Lower leg skin (tissue), 4 donors: ENCODE results near the gene ANKAR. TPM values are rescaled to one million over a fixed set of nuclear protein-coding genes. Genes with fewer than 3 reads are reported as not detected.

Experiments used
- DNase-seq, 2 donors: peaks; one replicate each; pipeline ENCODE4 v3.0.0-alpha.2; 2019; ENCODE audit warnings: low spot score in 2 of 2
- H3K4me3 ChIP-seq: fragments of 200-600 bp; sonication (generic); 2 replicates; pipeline ENCODE4 v1.5.1; 2017; ENCODE audit warnings: mild to moderate bottlenecking, low read depth; ENCODE audit not compliant: poor library complexity, severe bottlenecking
- CTCF ChIP-seq, 3 donors: fragments of 450-650 bp; IDR thresholded peaks; one replicate each; pipeline ENCODE4 v1.5.1; 2016; ENCODE audit warnings: antibody characterized with exemption in 3 of 3, mild to moderate bottlenecking in 3 of 3, moderate library complexity in 2 of 3
- POLR2A ChIP-seq, 2 donors: fragments of 450-650 bp; IDR thresholded peaks; one replicate each; pipeline ENCODE4 v1.6.1; 2016 to 2017; ENCODE audit warnings: antibody characterized with exemption in 2 of 2, mild to moderate bottlenecking in 1 of 2, moderate library complexity in 1 of 2
- WGBS, 2 donors: methylation state at CpG; one replicate each; pipeline ENCODE4 v1.1.5; 2018; 5-methylcytosine and 5-hydroxymethylcytosine counted together
- intact Hi-C: fragments of 100-400 bp; cut with DNase I; formaldehyde crosslinking; loops from one replicate; pipeline ENCODE4 v1.15.0; 2023; ENCODE audit warnings: low total_unique reads
- total RNA-seq, 4 donors: library from RNA; depleted of rRNA; stranded (reverse); fragments of >200 nt; gene quantifications; one replicate each; pipeline ENCODE4 v1.1.0, GENCODE V29; 2016

ANKAR gene
- total RNA-seq, 4 donors from 2014 or later = 0.42 to 5.4 (median 3.4) TPM

GRCh38 chr2:189629531-189630453 is 44.7 kb upstream of the ANKAR start:
- H3K4me3 ChIP-seq = no peak overlapping the region
- intact Hi-C loops = no loop called here
- DNase-seq = no peak
- TF ChIP-seq CTCF (IDR thresholded peaks at IDR 0.05) (no peak), POLR2A (IDR thresholded peaks at IDR 0.05) (no peak)
- WGBS, 2 donors = 60 to 66% methylated on average over 10 of the region's 10 CpGs

GRCh38 chr2:189631849-189632248 is 42.6 kb upstream of the ANKAR start:
- intact Hi-C loops = no loop called here

DNA sequence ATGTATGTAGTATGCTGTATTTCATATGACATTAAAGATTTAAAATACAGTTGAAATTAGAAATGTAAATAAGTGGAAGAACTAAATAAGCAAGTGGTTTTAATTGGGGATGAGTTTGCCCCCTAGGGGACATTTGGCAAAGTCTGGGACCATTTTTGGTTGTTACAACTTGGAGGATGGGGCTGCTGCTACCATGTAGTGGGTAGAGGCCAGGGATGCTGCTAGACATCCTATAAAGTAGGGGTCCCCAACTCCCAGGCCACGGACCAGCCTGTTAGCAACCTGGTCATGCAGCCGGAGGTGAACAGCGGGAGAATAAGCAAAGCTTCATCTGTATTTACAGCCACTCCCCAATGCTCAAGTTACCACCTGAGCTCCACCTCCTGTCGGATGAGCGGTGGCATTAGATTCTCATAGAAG is 41.1 kb upstream of the ANKAR start:
- no peak for TF ChIP-seq CTCF (IDR thresholded peaks at IDR 0.05)
- TF ChIP-seq POLR2A (IDR thresholded peaks at IDR 0.05) = no peak
- no peak for DNase-seq
- WGBS, 2 donors = 84 to 93% methylated on average over 5 of the region's 5 CpGs
- no peak overlapping the region for H3K4me3 ChIP-seq
- intact Hi-C loops = no loop called here

More at GRCh38 chr2:189631849-189632248, 42.6 kb upstream of the ANKAR start:
- DNase-seq = no peak
- no peak overlapping the region for H3K4me3 ChIP-seq
- WGBS, 2 donors = 62 to 78% methylated on average over 4 of the region's 4 CpGs
- TF ChIP-seq POLR2A (IDR thresholded peaks at IDR 0.05) (no peak), CTCF (IDR thresholded peaks at IDR 0.05) (no peak)

- intact Hi-C loops = no loop called here
- no peak overlapping the region for H3K4me3 ChIP-seq
- TF ChIP-seq POLR2A (IDR thresholded peaks at IDR 0.05) (no peak), CTCF (IDR thresholded peaks at IDR 0.05) (no peak)
- WGBS, 2 donors = 87 to 88% methylated on average over 2 of the region's 2 CpGs
- DNase-seq = no peak
Measured at GRCh38 chr2:189635353-189635752, 39.1 kb upstream of the ANKAR start.

DNA sequence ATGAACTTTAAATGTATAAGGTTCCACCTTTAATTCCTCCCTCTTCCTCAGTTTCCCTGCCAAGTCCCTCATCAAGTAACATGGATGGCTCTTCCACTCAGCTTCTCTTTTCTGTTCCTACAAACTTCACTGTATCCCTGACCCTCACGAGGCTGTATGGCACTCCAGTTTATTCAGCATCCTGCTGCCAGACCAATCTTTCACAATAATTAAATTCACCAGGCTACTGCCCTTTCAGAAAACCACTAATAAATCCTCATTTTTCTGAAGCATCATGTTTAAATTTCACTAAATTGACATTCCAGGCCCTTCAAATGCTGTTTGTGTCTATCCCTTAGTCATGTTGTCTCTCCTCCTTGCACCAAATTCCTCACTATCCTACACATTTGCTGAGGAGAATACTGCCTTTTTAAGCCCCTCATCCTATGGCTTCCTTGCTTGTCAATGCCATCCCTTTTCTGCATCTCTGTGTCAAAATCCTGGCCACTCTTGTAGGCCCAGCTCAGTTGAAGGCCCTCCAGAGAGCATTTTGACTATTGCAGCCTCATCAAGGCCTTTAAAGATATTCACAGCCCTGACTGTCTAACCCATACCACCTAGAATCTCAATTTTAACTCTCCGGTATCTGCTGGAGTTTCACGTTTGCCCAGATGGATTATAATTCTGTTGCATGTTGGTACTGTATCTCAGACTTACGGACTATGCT is 36.0 kb upstream of the ANKAR start:
- intact Hi-C loops = no loop called here
- WGBS, 2 donors = 88 to 93% methylated on average over 4 of the region's 4 CpGs
- no peak overlapping the region for H3K4me3 ChIP-seq
- DNase-seq = no peak
- TF ChIP-seq CTCF (IDR thresholded peaks at IDR 0.05) (no peak), POLR2A (IDR thresholded peaks at IDR 0.05) (no peak)
